Measurements from ENCODE around the gene SMIM30. TPM values are rescaled to one million over a fixed set of nuclear protein-coding genes. Genes with fewer than 3 reads are reported as not detected.

SMIM30 gene, protein sequence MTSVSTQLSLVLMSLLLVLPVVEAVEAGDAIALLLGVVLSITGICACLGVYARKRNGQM
- total RNA-seq = 73.4 and 108 TPM in 2 replicates

DNA sequence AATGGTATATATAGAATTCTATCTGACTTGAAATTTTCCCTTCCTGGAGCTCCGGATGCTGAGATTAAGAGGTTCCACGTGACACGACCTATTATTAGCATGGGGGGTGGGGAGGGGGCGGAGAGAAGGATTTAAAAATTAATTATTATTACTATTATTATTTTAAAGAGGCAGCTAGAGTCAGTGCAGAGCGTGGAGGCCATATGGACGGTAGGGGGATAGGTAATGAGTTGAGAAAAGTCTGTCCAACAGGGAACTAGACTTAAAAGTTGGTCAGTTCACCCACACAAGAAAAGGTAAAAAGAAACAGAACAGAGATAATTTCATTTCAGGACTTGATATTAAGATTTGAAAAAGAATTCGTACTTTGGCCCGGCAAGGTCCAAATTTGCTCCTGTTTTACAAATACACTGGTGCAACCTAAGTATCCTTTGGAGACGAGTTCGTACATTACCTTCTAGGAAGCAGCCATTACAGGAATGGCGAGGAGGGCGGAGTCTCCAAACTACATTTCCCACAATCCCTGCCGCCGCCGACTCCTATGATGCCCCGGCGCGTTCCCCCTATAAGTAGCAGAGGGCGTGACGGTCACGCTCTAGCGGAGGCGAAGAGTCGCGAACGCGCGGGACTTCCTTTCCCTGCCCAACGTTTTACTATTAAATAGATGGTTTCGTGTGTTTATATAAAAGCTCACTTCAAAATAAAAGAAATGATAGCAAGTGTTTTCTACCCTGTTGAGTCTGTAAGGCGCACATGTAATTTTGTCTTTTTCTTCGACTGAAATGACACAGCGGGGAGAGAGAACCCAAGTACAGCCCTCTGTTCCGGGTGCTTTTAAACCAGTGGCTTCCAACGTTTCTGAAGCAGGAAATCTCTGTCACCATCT lies at the start of gene SMIM30:
SMIM30 (minus strand) TSS at position 481 of the 886 bp plus-strand sequence. CDS start 976 bp downstream, outside the sequence.

DNA sequence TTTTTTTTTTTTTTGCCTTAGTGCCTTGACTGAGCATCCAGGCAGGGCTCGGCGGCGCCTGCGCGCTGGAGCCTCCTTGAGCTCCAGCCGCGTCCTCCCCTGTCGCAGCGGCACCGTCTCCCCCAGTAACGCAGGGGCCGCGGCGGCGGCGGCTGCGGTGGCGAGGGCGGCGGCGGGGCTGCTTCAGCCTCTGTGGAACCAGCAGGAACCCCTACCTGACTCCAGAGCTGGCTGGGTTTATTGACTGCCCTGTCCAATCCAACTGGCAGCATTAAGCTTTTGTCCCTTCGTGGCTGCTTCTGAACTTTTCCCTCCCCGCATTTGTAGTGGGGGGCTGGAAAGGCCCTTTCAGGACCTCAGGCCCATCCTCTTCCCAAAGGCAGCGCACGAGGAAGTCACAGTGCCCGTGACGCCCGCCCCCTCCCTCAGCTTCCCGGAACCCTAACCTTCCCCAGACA lies 31.9 kb downstream of the SMIM30 start, which contains the start of gene GPR85:
GPR85 (minus strand) TSS at position 397 of the 458 bp plus-strand sequence. CDS start 2,106 bp downstream, outside the sequence.

Other genes with a start within 250 kb of the SMIM30 start
- 26.0 and 33.8 TPM in 2 replicates for gene GPR85, start 31.7 kb downstream of the SMIM30 start, total RNA-seq

Data from placental epithelial cell (primary cell).